Right lung (tissue), 5 donors: ENCODE measurements around the gene MYF5. TPM values are rescaled to one million over a fixed set of nuclear protein-coding genes. Genes with fewer than 3 reads are reported as not detected.

Experiments used
- DNase-seq, 2 donors: peaks; one replicate each; pipeline ENCODE4 v3.0.0-alpha.2; 2013
- polyA plus RNA-seq, 5 donors: library from polyadenylated mRNA; unstranded; fragments of 120-200 nt; gene quantifications; one replicate each; pipeline versions ENCODE4 v1.2.1 to v1.2.3, GENCODE V29; 2013; ENCODE audit warnings: inconsistent platforms in 1 of 5, low replicate concordance in 1 of 5; ENCODE audit not compliant: insufficient read length in 5 of 5, insufficient read depth in 1 of 5

The MYF5 gene
- polyA plus RNA-seq, 5 donors = 0.12 to 1.6 TPM; not detected in 3

GRCh38 chr12:80761838-80762237 lies 45.1 kb downstream of the MYF5 start:
- no peak for DNase-seq

- DNase-seq = peak; percentile 27 to 38
Observed at GRCh38 chr12:80763874-80764273, 47.2 kb downstream of the MYF5 start.

DNA sequence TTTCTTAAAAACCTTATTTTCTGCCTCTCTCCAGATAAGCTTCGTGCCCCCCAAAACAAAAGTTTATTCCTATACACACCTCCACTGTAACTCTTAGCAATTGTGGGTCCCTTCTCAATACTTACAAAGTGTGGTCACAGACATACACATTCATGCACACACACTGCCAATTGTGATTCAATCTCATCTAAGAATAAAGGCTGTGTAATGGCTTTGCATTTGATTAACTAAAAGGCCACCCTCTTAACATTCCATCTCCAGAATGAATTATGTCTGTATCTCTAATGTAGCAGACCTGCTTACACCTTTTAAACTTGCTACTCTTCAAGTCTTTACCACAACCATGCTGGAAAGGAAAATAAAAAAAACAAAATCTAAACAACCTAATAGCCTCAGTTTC lies 49.5 kb downstream of the MYF5 start:
- no peak for DNase-seq

DNA sequence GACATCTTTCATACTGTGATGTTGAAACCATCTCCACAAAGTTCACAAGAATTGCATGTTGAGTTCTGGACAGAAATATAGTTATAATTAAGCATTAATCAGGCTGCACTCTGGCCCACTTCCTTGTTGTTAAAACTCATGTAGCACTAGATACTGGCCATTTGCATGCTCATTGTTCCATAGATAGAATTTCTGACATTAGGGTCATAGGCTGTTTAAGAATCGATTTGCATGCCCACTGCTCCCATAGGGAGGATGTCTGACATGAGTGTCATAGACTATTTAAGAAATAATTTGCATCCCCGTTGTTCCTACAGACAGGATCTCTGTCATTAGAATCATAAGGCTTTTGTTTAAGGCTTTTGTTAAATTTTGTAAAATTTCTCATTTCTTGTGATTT lies 50.2 kb downstream of the MYF5 start:
- no peak for DNase-seq

Other genes with a start within 250 kb of the MYF5 start
- 1 to 10 TPM in 1 of 5 donors, under 1 TPM in 4; 0.31 to 4.7 (median 0.48) TPM for gene MYF6, start 9.3 kb upstream of the MYF5 start, polyA plus RNA-seq
- 10 to 100 TPM; 12.1 to 25.6 (median 22.1) TPM for gene LIN7A, start 221.0 kb downstream of the MYF5 start, polyA plus RNA-seq